GM19328 (cell line): Measurements from ENCODE around the gene SLC7A11.
"Not testable (repeated sequence)": the region's sequence is repeated elsewhere in the genome, so short reads cannot be mapped to it uniquely, and the experiment has no call there.

Experiments
- ATAC-seq: cut with Tn5 transposase; IDR thresholded peaks from one replicate; pipeline ENCODE4 v1.9.1; 2021; ENCODE audit warnings: mild to moderate bottlenecking, moderate library complexity; ENCODE audit not compliant: unreplicated experiment

The SLC7A11 gene

GRCh38 chr4:138243369-138243768, 1.2 kb upstream of the SLC7A11 start:
- no peak for ATAC-seq

- no peak for ATAC-seq
Measured at GRCh38 chr4:138242834-138243156, 646 bp upstream of the SLC7A11 start.

- no peak for ATAC-seq
Measured at GRCh38 chr4:138241281-138242075, 671 bp downstream of the SLC7A11 start.

- ATAC-seq, result no peak
Measured at GRCh38 chr4:138239491-138239890, 2.7 kb downstream of the SLC7A11 start.

- no peak for ATAC-seq
Measured at GRCh38 chr4:138238521-138239292, 3.4 kb downstream of the SLC7A11 start.

GRCh38 chr4:138237132-138237531, 5.0 kb downstream of the SLC7A11 start:
- ATAC-seq, result not testable (repeated sequence)

GRCh38 chr4:138236037-138236436, 6.1 kb downstream of the SLC7A11 start:
- no peak for ATAC-seq

GRCh38 chr4:138235419-138235952, 6.7 kb downstream of the SLC7A11 start:
- no peak for ATAC-seq

GRCh38 chr4:138234248-138234647, 7.9 kb downstream of the SLC7A11 start:
- no peak for ATAC-seq

GRCh38 chr4:138233313-138234034, 8.7 kb downstream of the SLC7A11 start:
- ATAC-seq, result no peak

- no peak for ATAC-seq
Measured at GRCh38 chr4:138232364-138232763, 9.8 kb downstream of the SLC7A11 start.

GRCh38 chr4:138230048-138230447, 12.1 kb downstream of the SLC7A11 start:
- ATAC-seq, result no peak

- ATAC-seq, result no peak
Measured at GRCh38 chr4:138229160-138229559, 13.0 kb downstream of the SLC7A11 start.

GRCh38 chr4:138226351-138226750, 15.8 kb downstream of the SLC7A11 start:
- no peak for ATAC-seq

- no peak for ATAC-seq
Measured at GRCh38 chr4:138225477-138225876, 16.7 kb downstream of the SLC7A11 start.

GRCh38 chr4:138224614-138225013, 17.5 kb downstream of the SLC7A11 start:
- no peak for ATAC-seq

- ATAC-seq, result no peak
Measured at GRCh38 chr4:138223231-138223910, 18.8 kb downstream of the SLC7A11 start.

GRCh38 chr4:138222046-138222445, 20.1 kb downstream of the SLC7A11 start:
- ATAC-seq, result no peak

GRCh38 chr4:138218976-138219375, 23.2 kb downstream of the SLC7A11 start:
- ATAC-seq, result no peak

- no peak for ATAC-seq
Measured at GRCh38 chr4:138217567-138217966, 24.6 kb downstream of the SLC7A11 start.
